Stimulated activated CD4-positive, alpha-beta T cell treated with anti-CD3 and anti-CD28 coated beads, Interleukin-1b, Interleukin-23, amount 100 ng/mL, for 24 hours (primary cell): ENCODE results near the gene TSC22D4.

Experiments
- DNase-seq, 4 experiments: peaks; one replicate each; pipeline ENCODE4 v3.0.0-alpha.2; 2020; ENCODE audit warnings: low read depth in 4 of 4, low spot score in 1 of 4

TSC22D4 gene

DNA sequence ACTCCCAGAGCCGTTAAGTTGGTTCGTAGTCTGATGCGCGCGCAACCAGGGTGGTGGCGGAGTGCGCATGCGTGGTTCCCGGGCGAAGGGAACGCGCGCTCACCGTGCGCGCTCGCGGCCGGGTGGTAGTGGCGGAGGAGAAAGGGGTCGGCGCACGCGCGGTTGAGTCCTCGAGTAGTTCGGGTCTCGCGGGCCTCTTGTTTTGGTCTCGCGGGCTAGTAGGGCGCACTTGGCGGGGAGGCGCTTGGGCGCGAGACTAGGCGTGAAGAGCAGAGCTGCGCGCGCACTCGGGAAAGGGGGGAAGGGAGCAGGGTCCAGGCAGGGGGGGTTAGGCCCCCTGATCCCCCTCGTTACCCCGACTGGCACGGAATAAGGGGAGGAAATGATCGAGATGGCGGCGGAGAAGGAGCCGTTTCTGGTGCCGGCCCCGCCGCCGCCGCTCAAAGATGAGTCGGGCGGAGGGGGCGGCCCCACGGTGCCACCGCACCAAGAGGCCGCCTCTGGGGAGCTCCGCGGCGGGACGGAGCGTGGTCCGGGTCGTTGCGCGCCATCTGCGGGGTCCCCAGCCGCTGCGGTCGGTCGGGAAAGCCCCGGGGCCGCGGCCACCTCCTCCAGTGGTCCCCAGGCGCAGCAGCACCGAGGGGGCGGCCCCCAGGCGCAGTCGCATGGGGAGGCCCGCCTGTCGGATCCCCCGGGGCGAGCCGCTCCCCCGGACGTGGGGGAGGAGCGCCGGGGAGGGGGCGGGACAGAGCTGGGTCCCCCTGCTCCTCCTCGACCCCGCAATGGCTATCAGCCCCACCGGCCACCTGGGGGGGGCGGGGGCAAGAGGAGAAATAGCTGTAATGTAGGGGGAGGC, 49.1 kb downstream of the TSC22D4 start, which contains the start of gene MEPCE:
Gene MEPCE, plus strand, starts transcription at position 195 of the 856 bp plus-strand sequence. Its CDS starts 188 bp downstream, at position 383.
- peak; percentile 91 to 98 (median 96) for DNase-seq

DNA sequence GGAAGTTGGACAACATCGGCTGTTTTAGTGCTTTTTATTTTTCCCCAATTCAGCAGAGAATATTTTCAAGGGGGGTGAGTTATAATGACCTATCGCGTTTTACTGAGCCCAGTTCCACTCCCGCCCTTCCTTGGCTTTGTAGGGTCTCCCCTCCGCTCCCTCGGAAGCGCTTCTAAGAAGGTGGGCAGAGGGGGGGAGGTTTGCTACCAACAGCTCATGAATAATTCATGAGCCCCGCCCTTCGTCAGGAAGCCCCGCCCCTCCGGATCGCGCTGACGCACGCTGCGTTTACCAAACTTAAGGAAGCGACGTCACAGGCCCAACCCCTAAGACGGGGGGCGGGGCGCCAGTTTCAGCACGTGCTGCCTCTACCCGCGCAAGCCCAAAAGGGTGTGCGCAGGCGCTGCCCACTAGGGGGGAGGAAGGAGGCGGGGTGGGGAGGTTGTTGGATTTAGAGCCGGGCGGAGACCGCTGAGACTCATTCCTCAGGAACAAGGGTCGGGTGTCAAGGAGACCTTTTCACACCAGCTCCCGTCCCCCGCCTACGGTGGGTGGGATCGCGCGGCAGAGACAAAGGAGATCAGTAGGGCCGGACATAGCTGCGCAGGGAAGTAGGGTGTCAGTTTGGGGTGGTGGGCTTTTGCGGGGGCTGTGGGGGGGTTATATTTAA, 49.9 kb downstream of the TSC22D4 start:
- peak; percentile 100 for DNase-seq

DNA sequence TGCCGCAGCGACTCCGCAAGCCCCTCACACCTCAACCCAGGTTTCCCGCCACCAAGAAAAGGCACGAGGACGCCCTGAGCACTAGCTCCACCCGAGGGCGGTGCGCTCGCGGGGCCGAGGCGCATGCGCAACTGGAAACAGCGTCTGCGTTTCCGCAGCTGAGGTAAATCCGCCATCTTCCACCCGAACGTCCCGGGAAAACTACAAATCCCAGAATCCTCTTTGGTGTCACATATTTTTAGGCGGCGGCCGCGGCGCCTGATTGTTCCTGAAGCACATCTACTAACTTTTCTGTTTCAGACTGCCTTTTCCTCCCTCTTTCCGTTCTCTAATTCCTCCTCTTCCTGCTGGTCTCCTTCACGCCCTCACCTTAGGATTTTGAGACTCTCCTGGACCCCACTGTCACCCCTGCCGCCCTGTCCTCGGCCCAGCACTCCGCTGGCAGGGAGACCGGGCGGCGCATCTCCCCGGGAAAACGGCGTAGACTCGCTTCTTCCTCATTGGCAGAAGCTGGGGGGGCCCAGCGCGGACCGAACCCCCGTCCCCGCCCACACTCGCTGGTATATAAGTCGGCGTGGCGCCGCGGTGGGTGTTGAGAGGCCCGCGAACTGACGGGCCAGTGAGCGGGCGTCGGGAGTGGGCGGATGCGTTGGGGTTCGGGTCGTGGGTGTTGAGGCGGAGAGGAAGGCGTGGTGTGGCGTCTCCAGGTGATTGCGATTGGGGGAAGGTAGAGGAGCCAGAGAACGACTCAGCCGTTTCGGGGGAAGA, 50.6 kb downstream of the TSC22D4 start, which contains the start of gene ZCWPW1:
Gene ZCWPW1, minus strand, starts transcription at position 505 of the 768 bp plus-strand sequence. CDS start 8,054 bp downstream, outside the sequence.
- peak; percentile 88 to 98 (median 97) for DNase-seq

DNA sequence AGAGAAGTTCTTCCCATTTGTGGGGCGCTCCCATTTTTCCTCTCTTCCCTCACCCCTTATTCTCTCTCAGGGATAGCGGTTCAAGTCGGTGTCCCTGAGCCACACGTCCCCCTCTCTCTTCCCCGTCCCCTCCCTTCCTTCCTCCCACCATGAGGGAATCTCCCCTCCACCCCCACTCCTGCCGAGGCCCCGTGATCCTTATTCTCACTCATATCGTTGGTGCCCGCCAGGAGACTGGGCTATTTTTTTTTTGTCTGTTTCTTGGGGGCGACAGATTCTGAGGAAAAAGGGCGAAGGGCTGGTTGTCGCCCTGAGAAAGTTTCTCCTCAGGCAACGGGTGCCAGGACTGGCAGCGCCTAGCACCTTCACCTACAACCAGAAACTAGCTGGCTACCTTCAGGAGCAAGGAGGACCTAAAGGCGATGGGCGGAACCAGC, 51.2 kb downstream of the TSC22D4 start:
- no peak for DNase-seq

DNA sequence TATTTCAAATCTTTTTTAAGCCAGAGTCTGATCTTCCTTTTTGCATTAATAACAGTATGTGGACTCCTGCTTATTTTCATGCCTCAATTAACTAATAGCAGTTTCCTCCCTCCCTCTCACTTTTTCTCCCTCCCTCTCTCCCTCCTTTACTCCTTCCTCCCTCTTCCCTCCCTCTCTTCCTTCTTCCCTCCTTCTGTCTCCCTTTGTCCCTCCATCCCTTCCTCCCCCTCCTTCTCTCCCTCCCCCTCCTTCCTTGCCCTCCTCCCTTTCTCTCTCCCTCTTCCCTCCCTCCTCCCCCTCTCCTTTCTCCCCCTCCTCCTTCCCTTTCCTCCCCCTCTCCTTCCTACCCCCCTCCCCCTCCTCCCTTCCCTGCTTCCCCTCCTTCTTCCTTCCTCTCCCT, 52.5 kb downstream of the TSC22D4 start:
- no peak for DNase-seq

DNA sequence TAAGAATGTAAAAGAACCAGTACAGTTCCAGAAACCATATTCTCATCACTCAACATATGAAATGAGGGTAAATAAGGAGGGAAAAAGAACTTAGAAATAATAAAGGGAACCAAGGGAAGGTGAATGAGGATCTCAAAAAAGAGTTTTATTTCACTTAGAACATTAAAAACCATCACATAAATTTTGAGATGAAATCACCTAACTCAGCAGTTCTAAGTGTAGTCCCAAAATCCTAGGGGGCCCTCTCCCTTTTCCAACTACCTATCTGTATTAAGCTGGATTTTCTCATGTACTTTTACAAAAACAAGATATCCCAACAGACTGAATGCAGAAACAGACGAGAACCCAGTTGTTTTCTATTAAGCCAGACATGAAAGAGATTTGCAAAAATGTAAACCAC, 53.7 kb downstream of the TSC22D4 start:
- no peak for DNase-seq

DNA sequence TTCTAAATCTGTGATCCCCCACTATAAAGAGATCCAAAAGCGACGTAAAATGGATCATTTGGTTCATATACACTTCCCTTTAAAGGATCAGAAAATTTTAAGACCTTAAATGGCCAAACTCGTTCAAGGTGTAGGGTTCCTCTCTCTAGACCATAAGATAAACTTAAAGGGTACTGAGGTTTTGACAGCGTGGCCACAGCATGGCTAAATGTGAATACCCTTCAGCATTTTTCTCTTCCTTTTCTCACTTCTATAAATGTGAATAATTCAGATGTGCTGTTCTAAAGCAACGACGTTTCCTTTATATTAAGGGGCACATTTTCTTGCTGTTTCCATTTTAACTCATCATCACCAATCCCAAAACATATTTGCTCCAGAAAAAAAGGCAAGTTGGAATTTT, 55.7 kb downstream of the TSC22D4 start:
- DNase-seq: no peak

DNA sequence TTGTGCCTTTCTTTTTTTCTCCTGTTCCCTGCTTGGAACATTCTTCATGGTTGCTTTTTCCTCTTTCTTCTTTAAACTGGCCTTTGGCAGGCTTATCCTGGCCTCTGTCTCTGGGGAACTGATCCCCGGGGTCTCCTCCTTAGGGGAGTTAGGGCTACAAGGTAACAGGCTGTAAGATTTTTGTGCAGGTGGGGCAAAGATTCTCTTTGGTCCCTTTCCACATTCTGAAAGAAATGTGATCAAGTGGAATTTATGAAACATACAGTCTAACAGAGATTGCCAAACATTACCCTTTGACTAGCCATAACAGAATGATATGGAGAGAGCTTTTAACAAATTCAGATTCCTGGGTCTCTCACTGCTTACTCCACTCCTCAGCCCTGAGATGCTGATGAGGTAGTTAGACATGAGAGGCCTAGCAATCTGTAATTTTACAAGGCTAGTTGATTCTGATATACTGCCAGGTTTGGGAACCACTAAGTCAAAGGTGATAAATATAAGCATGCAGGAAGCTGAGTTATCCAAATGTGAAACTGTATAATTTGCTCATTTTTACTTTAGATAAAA, 59.3 kb downstream of the TSC22D4 start:
- DNase-seq: no peak

DNA sequence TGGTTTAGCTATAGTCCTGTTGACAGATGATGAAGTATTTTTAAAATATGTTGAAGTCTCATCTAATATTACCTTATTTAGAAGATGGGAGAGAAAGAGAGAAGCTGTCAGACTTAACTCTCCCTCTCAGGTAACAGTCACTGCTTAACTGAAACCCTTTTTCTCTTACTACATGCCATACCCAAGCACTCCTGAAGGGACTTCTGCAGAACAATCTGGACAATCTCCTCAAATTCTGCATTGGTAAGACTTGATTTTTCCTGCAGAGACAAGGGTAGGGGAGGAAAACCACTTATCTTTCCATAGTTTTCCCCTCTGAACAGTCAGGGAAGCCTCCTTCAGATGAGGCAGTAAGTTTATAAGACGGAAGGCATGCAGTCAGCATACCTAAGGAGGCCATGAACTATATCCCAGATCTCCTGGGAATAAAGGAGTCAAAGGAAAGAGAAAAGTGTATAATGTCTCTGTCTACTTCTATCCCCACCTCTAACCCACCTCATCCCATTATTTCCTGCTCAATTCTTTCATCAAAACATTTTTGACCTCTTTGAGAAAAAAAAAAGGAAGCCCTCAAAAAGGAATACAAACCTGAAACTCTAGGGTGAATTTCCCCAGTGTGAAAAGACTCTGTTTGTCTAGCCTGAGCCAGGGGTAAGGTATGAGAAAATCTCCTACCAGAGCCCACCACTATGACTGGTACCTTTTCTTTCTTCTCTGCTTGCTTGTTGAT, 59.9 kb downstream of the TSC22D4 start:
- DNase-seq: no peak
